Measurements from ENCODE around the gene RPL13A. TPM values are rescaled to one million over a fixed set of nuclear protein-coding genes. Genes with fewer than 3 reads are reported as not detected.
A peak's percentile ranks its signal among the peaks of the same experiment; 100 is the strongest.

RPL13A gene
- total RNA-seq (1,000 to 10,000 TPM; 1,171 to 1,844 (median 1,328) TPM), polyA plus RNA-seq (1,000 to 10,000 TPM; 1,376 to 2,740 TPM)
- long read RNA-seq, donor 1, transcript RPL13A-201 (8 exons, 1,181 nt) = major isoform, 567 of 635 reads
- long read RNA-seq, donor 1, partial matches to known transcripts = 59 of 635 reads
- long read RNA-seq, donor 1, other reads (novel, unspliced or antisense) = 5 of 635 reads
- long read RNA-seq, donor 2, transcript RPL13A-201 (8 exons, 1,181 nt) = major isoform, 565 of 641 reads
- long read RNA-seq, donor 2, partial matches to known transcripts = 51 of 641 reads
- long read RNA-seq, donor 2, other reads (novel, unspliced or antisense) = 22 of 641 reads
- long read RNA-seq, donor 3, transcript RPL13A-201 (8 exons, 1,181 nt) = major isoform, 349 of 368 reads
- long read RNA-seq, donor 3, partial matches to known transcripts = 8 of 368 reads
- long read RNA-seq, donor 3, other reads (novel, unspliced or antisense) = 9 of 368 reads

- no peaks in the 10 kb centered on the region for H3K9me3 ChIP-seq
- intact Hi-C loops (cut with DNase I) = loop anchor here in 2 of 10 donors (1.0 kb wide), 2 partner anchors 8 to 9 kb away; partner anchors contain the start of gene RPS11 (in 1 of the 2)
- no peak for TF ChIP-seq CTCF (IDR thresholded peaks at IDR 0.05)
- H3K4me3 ChIP-seq = peak within 1 kb of the TSS; percentile 74 to 99 (median 92)
- H3K4me1 ChIP-seq = peaks cover 15 to 37% (median 29%) of the 10 kb centered on the region in 9 donors
- ATAC-seq (peak; percentile 96 to 98 (median 98)), DNase-seq (peak; percentile 100)
- peaks cover 12 to 74% (median 33%) of the 10 kb centered on the region in 9 donors for H3K36me3 ChIP-seq
- WGBS, 2 donors = 1% methylated on average over 57 of the region's 57 CpGs
- peak within 1 kb of the TSS; percentile 52 to 95 (median 90) for H3K27ac ChIP-seq
- no peaks in the 10 kb centered on the region for H3K27me3 ChIP-seq
Measured at GRCh38 chr19:49487277-49488045, at the start of gene RPL13A. Gene RPL13A, plus strand, starts transcription at chr19:49487608. Its CDS starts 22 bp downstream, at chr19:49487630.

- Histone ChIP-seq H3K4me3 (no peak overlapping the region), H3K27me3 (peaks cover 8 to 91% (median 86%) of the 10 kb centered on the region in 7 donors), H3K27ac (no peak overlapping the region), H3K9me3 (no peaks in the 10 kb centered on the region), H3K36me3 (no peaks in the 10 kb centered on the region), H3K4me1 (peaks cover 0 to 17% (median 6%) of the 10 kb centered on the region in 9 donors)
- no peak for ATAC-seq
- DNase-seq = no peak
- no peak for TF ChIP-seq CTCF (IDR thresholded peaks at IDR 0.05)
- intact Hi-C loops (cut with DNase I) = loop anchor here in 2 of 10 donors (5.0 kb wide), 2 partner anchors 36 to 46 kb away; no protein-coding TSS in a partner anchor
- 18 to 22% methylated on average over 6 of the region's 6 CpGs for WGBS, 2 donors
Measured at GRCh38 chr19:49438261-49438660, 49.1 kb upstream of the RPL13A start.

- intact Hi-C loops (cut with DNase I) = loop anchor here in 5 of 10 donors (5.0 to 10.0 kb wide), 4 partner anchors 38 to 215 kb away; no protein-coding TSS in a partner anchor
- H3K27me3 ChIP-seq = peaks cover 8 to 75% (median 70%) of the 10 kb centered on the region in 7 donors
Measured at GRCh38 chr19:49439836-49440235, 47.6 kb upstream of the RPL13A start.

More at GRCh38 chr19:49439836-49440235, 47.6 kb upstream of the RPL13A start:
- ATAC-seq = no peak
- Histone ChIP-seq H3K4me3 (no peak overlapping the region), H3K36me3 (no peaks in the 10 kb centered on the region), H3K27ac (no peak overlapping the region), H3K9me3 (no peaks in the 10 kb centered on the region), H3K4me1 (peaks cover 0 to 24% (median 6%) of the 10 kb centered on the region in 9 donors)
- no peak for TF ChIP-seq CTCF (IDR thresholded peaks at IDR 0.05)
- 41 to 59% methylated on average over 6 of the region's 6 CpGs for WGBS, 2 donors
- DNase-seq = no peak
